Panc1 (cell line): ENCODE measurements around the gene ZNF407. TPM values are rescaled to one million over a fixed set of nuclear protein-coding genes. Genes with fewer than 3 reads are reported as not detected.

ENCODE experiments used
- ATAC-seq: fragments of 200-7000 bp; cut with Tn5 transposase; 2 replicates; pipeline ENCODE4 v1.9.1; 2020; ENCODE audit warnings: mild to moderate bottlenecking, moderate library complexity
- BruUV-seq: library from RNA; stranded (reverse); fragments of 400-500 nt; replicated peaks from 2 replicates; lab custom pipeline; 2021; lab: Mats Ljungman, UMichigan
- CTCF ChIA-PET: fragments of 300-600 bp; sonication (Branson Sonifier 250); formaldehyde crosslinking; loops from one replicate; lab custom pipeline; 2022; ENCODE audit warnings: antibody characterized with exemption; lab: Charles Lee
- POLR2A ChIA-PET: fragments of 300-600 bp; sonication (Branson Sonifier 250); formaldehyde crosslinking; loops from one replicate; lab custom pipeline; 2022; ENCODE audit warnings: antibody characterized with exemption; lab: Charles Lee
- DNase-seq: peaks from one replicate; pipeline ENCODE4 v3.0.0-alpha.2; 2010; ENCODE audit warnings: low read depth, low spot score
- H3K27ac ChIP-seq: 2 replicates; pipeline ENCODE4 v1.5.1; 2011; ENCODE audit warnings: mild to moderate bottlenecking, low read length, inconsistent platforms
- H3K27me3 ChIP-seq: fragments of 200-500 bp; sonication (Bioruptor generic); 2 replicates; pipeline ENCODE4 v1.6.0; 2014; ENCODE audit warnings: low read length, inconsistent platforms; ENCODE audit not compliant: control insufficient read depth, insufficient read depth
- H3K36me3 ChIP-seq: fragments of 200-500 bp; sonication (Bioruptor generic); 2 replicates; pipeline ENCODE4 v1.5.1; 2014; ENCODE audit warnings: inconsistent platforms, mild to moderate bottlenecking, low read length, moderate library complexity; ENCODE audit not compliant: control insufficient read depth, insufficient read depth
- H3K4me1 ChIP-seq: 2 replicates; pipeline ENCODE4 v1.5.1; 2011; ENCODE audit warnings: inconsistent platforms, mild to moderate bottlenecking, low read length, moderate library complexity; ENCODE audit not compliant: control insufficient read depth, insufficient read depth
- H3K4me3 ChIP-seq, 2 experiments: 2 replicates each; pipeline ENCODE4 v1.5.1; 2011 to 2012; ENCODE audit warnings: low read depth in 2 of 2, low read length in 2 of 2, mild to moderate bottlenecking in 2 of 2, inconsistent platforms in 1 of 2, moderate library complexity in 1 of 2
- H3K9me3 ChIP-seq: fragments of 200-500 bp; sonication (Bioruptor generic); 2 replicates; pipeline ENCODE4 v1.5.1; 2014; ENCODE audit warnings: low read depth, mild to moderate bottlenecking, inconsistent platforms, low read length, moderate library complexity; ENCODE audit not compliant: control insufficient read depth, insufficient read depth
- POLR2AphosphoS5 ChIP-seq: IDR thresholded peaks from 2 replicates; pipeline ENCODE4 v1.6.1; 2012; ENCODE audit warnings: mild to moderate bottlenecking, low read depth, low read length, moderate library complexity
- SIN3A ChIP-seq: IDR thresholded peaks from 2 replicates; pipeline ENCODE4 v1.6.1; 2012; ENCODE audit warnings: low read depth, mild to moderate bottlenecking, low read length, moderate library complexity, borderline replicate concordance; ENCODE audit not compliant: insufficient read depth
- TCF7L2 ChIP-seq: IDR thresholded peaks from 2 replicates; pipeline ENCODE4 v1.6.1; 2011; ENCODE audit warnings: mild to moderate bottlenecking, low read depth, low read length, inconsistent platforms
- in situ Hi-C: cut with HindIII; loops from 2 replicates; pipeline ENCODE4 v1.10.0; 2016; ENCODE audit warnings: low sequenced_read_pairs, low pct_unique_long_range_greater_than_20kb
- intact Hi-C: fragments of 100-400 bp; cut with micrococcal nuclease; formaldehyde crosslinking; loops from one replicate; pipeline ENCODE4 v1.10.0; 2022; ENCODE audit not compliant: unreplicated experiment
- total RNA-seq: library from RNA; stranded (reverse); gene quantifications from one replicate; pipeline ENCODE4 v1.2.1, GENCODE V29; 2021; ENCODE audit not compliant: unreplicated experiment
- TF ChIP-seq, protein P1 (sequence below): fragments of 450-650 bp; IDR thresholded peaks from 2 replicates; pipeline ENCODE4 v1.5.1; 2017; ENCODE audit warnings: mild to moderate bottlenecking
- TF ChIP-seq, protein P2 (sequence below), 2 experiments: IDR thresholded peaks; 2 replicates each; pipeline ENCODE4 v1.6.1; 2011 to 2012; ENCODE audit warnings: low read depth in 2 of 2, control low read depth in 1 of 2, low read length in 1 of 2, mild to moderate bottlenecking in 1 of 2, moderate library complexity in 1 of 2; ENCODE audit not compliant: insufficient read depth in 1 of 2

The ZNF407 gene
- total RNA-seq, 1 experiment from 2014 or later, result 16.8 TPM

GRCh38 chr18:75104483-75104882 is 506.8 kb downstream of the ZNF407 start:
- Histone ChIP-seq H3K4me1 (no peaks in the 10 kb centered on the region), H3K9me3 (no peaks in the 10 kb centered on the region), H3K4me3 (no peak overlapping the region), H3K27me3 (no peaks in the 10 kb centered on the region), H3K36me3 (no peaks in the 10 kb centered on the region), H3K27ac (no peak overlapping the region)
- ChIA-PET CTCF (no interaction called here), POLR2A (no interaction called here)
- in situ Hi-C loops, result no loop called here
- no TSS peak for BruUV-seq
- intact Hi-C loops, result no loop called here
- TF ChIP-seq, protein P1, sequence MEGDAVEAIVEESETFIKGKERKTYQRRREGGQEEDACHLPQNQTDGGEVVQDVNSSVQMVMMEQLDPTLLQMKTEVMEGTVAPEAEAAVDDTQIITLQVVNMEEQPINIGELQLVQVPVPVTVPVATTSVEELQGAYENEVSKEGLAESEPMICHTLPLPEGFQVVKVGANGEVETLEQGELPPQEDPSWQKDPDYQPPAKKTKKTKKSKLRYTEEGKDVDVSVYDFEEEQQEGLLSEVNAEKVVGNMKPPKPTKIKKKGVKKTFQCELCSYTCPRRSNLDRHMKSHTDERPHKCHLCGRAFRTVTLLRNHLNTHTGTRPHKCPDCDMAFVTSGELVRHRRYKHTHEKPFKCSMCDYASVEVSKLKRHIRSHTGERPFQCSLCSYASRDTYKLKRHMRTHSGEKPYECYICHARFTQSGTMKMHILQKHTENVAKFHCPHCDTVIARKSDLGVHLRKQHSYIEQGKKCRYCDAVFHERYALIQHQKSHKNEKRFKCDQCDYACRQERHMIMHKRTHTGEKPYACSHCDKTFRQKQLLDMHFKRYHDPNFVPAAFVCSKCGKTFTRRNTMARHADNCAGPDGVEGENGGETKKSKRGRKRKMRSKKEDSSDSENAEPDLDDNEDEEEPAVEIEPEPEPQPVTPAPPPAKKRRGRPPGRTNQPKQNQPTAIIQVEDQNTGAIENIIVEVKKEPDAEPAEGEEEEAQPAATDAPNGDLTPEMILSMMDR, result no peak
- no peak for ATAC-seq
- DNase-seq, result no peak

DNA sequence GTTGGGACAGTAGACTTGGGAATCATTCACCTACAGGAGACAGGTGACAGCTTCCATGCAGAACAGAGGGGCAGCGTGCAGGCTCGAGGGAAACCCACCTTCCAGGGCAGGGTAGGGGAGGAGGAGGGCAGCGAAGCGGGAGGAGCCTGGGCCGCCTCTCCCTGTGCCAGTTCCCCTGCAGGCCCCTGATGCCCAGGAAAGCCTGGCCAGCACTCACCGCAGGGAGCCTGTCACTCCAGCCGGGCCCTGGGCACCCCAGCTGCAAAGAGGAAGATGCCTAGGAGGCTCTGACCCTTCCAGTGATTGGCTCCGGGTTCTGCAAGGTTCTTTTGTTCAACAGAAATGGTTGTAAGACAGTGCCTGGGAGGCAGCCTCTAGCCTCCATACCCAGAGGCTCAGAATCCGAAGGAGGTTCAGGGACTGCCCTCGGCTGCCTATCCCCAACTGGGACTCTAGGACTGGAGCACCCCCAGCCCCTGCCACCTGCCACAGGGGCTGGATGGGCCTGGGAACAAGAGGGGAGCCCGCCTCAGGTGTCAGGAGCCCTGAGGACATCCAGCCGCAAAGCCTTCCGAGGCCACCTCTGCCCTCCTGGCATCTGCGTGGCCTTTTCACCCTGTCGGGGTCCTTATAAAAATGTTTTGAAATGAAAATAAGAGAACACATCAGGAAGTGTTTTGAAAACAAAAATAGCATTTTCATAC is 508.0 kb downstream of the ZNF407 start:
- Histone ChIP-seq H3K4me1 (no peaks in the 10 kb centered on the region), H3K27ac (no peak overlapping the region), H3K4me3 (no peak overlapping the region), H3K27me3 (no peaks in the 10 kb centered on the region), H3K9me3 (no peaks in the 10 kb centered on the region), H3K36me3 (no peaks in the 10 kb centered on the region)
- ChIA-PET POLR2A (no interaction called here), CTCF (no interaction called here)
- in situ Hi-C loops, result no loop called here
- ATAC-seq (no peak), DNase-seq (no peak)
- intact Hi-C loops, result no loop called here
- BruUV-seq, result no TSS peak
- no peak for TF ChIP-seq SIN3A
- TF ChIP-seq POLR2AphosphoS5, result no peak
- TF ChIP-seq, protein P2, sequence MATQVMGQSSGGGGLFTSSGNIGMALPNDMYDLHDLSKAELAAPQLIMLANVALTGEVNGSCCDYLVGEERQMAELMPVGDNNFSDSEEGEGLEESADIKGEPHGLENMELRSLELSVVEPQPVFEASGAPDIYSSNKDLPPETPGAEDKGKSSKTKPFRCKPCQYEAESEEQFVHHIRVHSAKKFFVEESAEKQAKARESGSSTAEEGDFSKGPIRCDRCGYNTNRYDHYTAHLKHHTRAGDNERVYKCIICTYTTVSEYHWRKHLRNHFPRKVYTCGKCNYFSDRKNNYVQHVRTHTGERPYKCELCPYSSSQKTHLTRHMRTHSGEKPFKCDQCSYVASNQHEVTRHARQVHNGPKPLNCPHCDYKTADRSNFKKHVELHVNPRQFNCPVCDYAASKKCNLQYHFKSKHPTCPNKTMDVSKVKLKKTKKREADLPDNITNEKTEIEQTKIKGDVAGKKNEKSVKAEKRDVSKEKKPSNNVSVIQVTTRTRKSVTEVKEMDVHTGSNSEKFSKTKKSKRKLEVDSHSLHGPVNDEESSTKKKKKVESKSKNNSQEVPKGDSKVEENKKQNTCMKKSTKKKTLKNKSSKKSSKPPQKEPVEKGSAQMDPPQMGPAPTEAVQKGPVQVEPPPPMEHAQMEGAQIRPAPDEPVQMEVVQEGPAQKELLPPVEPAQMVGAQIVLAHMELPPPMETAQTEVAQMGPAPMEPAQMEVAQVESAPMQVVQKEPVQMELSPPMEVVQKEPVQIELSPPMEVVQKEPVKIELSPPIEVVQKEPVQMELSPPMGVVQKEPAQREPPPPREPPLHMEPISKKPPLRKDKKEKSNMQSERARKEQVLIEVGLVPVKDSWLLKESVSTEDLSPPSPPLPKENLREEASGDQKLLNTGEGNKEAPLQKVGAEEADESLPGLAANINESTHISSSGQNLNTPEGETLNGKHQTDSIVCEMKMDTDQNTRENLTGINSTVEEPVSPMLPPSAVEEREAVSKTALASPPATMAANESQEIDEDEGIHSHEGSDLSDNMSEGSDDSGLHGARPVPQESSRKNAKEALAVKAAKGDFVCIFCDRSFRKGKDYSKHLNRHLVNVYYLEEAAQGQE (IDR thresholded peaks at IDR 0.05; ENCODE audit: insufficient read depth in 1 of 2, low read depth in 2 of 2, low read length in 1 of 2), result no peak
- TF ChIP-seq, protein P1, result no peak
- no peak for TF ChIP-seq TCF7L2
